Measurements from ENCODE around the gene PTPRO. TPM values are rescaled to one million over a fixed set of nuclear protein-coding genes. Genes with fewer than 3 reads are reported as not detected.

The PTPRO gene
- total and polyA plus RNA-seq, 3 donors from 2014 or later = 1.1 to 1.9 (median 1.6) TPM

- no peak for TF ChIP-seq CTCF (IDR thresholded peaks at IDR 0.05)
- no peak for TF ChIP-seq POLR2A (IDR thresholded peaks at IDR 0.05)
Observed at GRCh38 chr12:15530361-15530760, 208.1 kb downstream of the PTPRO start.

GRCh38 chr12:15532364-15532977, 210.2 kb downstream of the PTPRO start:
- Histone ChIP-seq H3K27me3 (no peaks in the 10 kb centered on the region), H3K4me3 (no peak overlapping the region), H3K27ac (no peak overlapping the region), H3K36me3 (ENCODE audit: low read depth, missing control alignments) (no peaks in the 10 kb centered on the region), H3K9me3 (no peaks in the 10 kb centered on the region), H3K4me1 (no peaks in the 10 kb centered on the region)
- no peak for TF ChIP-seq POLR2A (IDR thresholded peaks at IDR 0.05)
- TF ChIP-seq CTCF (IDR thresholded peaks at IDR 0.05) = peak in 2 of 3 experiments; percentile 35 to 42
- WGBS, 2 donors = 54 to 62% methylated on average over 3 of the region's 3 CpGs
- no peak for DNase-seq
- intact Hi-C loops (cut with DNase I; ENCODE audit: low total_unique reads) = no loop called here

More at GRCh38 chr12:15530361-15530760, 208.1 kb downstream of the PTPRO start:
- no peaks in the 10 kb centered on the region for H3K27me3 ChIP-seq
- 76 to 88% methylated on average over 1 of the region's 1 CpG for WGBS, 2 donors
- intact Hi-C loops (cut with DNase I; ENCODE audit: low total_unique reads) = no loop called here
- H3K4me1 ChIP-seq = no peaks in the 10 kb centered on the region
- peak overlapping the region; percentile 35 to 69 for H3K27ac ChIP-seq
- no peaks in the 10 kb centered on the region for H3K9me3 ChIP-seq
- no peak overlapping the region for H3K4me3 ChIP-seq
- no peak for DNase-seq
- H3K36me3 ChIP-seq (ENCODE audit: low read depth, missing control alignments) = no peaks in the 10 kb centered on the region

GRCh38 chr12:15534322-15534721, 212.0 kb downstream of the PTPRO start:
- Histone ChIP-seq H3K36me3 (ENCODE audit: low read depth, missing control alignments) (no peaks in the 10 kb centered on the region), H3K9me3 (no peaks in the 10 kb centered on the region), H3K27me3 (no peaks in the 10 kb centered on the region), H3K4me3 (no peak overlapping the region), H3K4me1 (no peaks in the 10 kb centered on the region), H3K27ac (peak overlapping the region; percentile 54 to 88)
- intact Hi-C loops (cut with DNase I; ENCODE audit: low total_unique reads) = no loop called here
- DNase-seq = no peak
- TF ChIP-seq POLR2A (IDR thresholded peaks at IDR 0.05) (no peak), CTCF (IDR thresholded peaks at IDR 0.05) (no peak)
- 74 to 81% methylated on average over 3 of the region's 3 CpGs for WGBS, 2 donors

GRCh38 chr12:15534874-15535273, 212.6 kb downstream of the PTPRO start:
- Histone ChIP-seq H3K4me3 (no peak overlapping the region), H3K27ac (peak overlapping the region; percentile 54 to 88), H3K27me3 (no peaks in the 10 kb centered on the region), H3K9me3 (no peaks in the 10 kb centered on the region), H3K36me3 (ENCODE audit: low read depth, missing control alignments) (no peaks in the 10 kb centered on the region), H3K4me1 (no peaks in the 10 kb centered on the region)
- intact Hi-C loops (cut with DNase I; ENCODE audit: low total_unique reads) = no loop called here
- 76 to 78% methylated on average over 5 of the region's 5 CpGs for whole genome bisulfite sequencing, 2 donors
- no peak for DNase-seq
- TF ChIP-seq CTCF (IDR thresholded peaks at IDR 0.05) = no peak
- no peak for TF ChIP-seq POLR2A (IDR thresholded peaks at IDR 0.05)

GRCh38 chr12:15535352-15535781, 213.1 kb downstream of the PTPRO start:
- Histone ChIP-seq H3K27me3 (no peaks in the 10 kb centered on the region), H3K4me1 (no peaks in the 10 kb centered on the region), H3K36me3 (ENCODE audit: low read depth, missing control alignments) (no peaks in the 10 kb centered on the region), H3K9me3 (no peaks in the 10 kb centered on the region), H3K4me3 (no peak overlapping the region), H3K27ac (peak overlapping the region; percentile 54 to 88)
- 59 to 65% methylated on average over 6 of the region's 6 CpGs for WGBS, 2 donors
- DNase-seq = no peak
- TF ChIP-seq CTCF (IDR thresholded peaks at IDR 0.05) (no peak), POLR2A (IDR thresholded peaks at IDR 0.05) (no peak)
- intact Hi-C loops (cut with DNase I; ENCODE audit: low total_unique reads) = no loop called here
